A673 (cell line): ENCODE data around the gene BLTP3A.

Experiments
- CTCF ChIP-seq: fragments of 300-800, 200-600 bp; sonication (generic); conservative IDR thresholded peaks from 2 replicates; pipeline ENCODE4 v1.5.1; 2017; ENCODE audit warnings: low read depth, mild to moderate bottlenecking, antibody characterized with exemption, low read length, moderate library complexity, mixed read lengths
- EZH2 ChIP-seq: fragments of 200-600 bp; sonication (generic); IDR thresholded peaks from 2 replicates; pipeline ENCODE4 v1.6.1; 2017; ENCODE audit warnings: borderline replicate concordance, low read depth, mild to moderate bottlenecking, mixed read lengths, antibody characterized with exemption, low read length; ENCODE audit not compliant: poor library complexity, severe bottlenecking

- no peak for TF ChIP-seq CTCF
- TF ChIP-seq EZH2: no peak
These were observed 34.1 kb upstream of the BLTP3A start for GRCh38 chr6:34757687-34758274.
